Activated T-helper 1 cell treated with anti-CD3 and anti-CD28 coated beads, Interleukin-2, amount 50 U/mL, for 16 hours (primary cell): Measurements from ENCODE around the gene NFAM1.

Experiments
- DNase-seq, 2 donors: peaks; one replicate each; pipeline ENCODE4 v3.0.0-alpha.2; 2020; ENCODE audit warnings: low read depth in 1 of 2, low spot score in 1 of 2

The NFAM1 gene

DNA sequence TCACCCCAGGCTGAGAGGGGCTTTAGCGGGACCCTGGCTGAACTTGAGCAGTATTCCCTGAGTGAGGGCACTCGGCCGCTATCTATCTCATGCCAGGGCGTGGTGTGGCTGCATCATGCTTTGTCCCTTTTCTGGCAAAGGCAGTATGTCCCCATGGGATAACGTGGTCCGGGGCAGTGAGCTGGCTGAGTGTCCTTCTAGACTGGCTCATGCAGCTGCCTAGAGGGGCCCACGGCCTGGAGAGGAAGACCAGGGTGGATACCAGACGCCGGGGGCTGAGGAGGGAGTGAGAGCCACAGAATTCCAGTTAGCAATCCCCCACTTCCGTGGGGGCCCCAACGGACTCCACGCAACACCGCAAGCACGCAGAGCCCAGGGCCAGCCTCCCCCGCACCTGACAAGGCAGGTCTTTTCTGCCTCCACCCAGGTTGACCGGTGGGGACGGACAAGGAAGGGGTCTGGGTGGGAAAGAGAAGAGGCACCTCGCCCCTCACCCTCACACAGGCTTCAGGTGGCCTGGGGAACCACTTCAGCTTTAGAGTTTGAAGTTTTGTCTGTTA is 15.5 kb downstream of the NFAM1 start:
- DNase-seq = no peak

DNA sequence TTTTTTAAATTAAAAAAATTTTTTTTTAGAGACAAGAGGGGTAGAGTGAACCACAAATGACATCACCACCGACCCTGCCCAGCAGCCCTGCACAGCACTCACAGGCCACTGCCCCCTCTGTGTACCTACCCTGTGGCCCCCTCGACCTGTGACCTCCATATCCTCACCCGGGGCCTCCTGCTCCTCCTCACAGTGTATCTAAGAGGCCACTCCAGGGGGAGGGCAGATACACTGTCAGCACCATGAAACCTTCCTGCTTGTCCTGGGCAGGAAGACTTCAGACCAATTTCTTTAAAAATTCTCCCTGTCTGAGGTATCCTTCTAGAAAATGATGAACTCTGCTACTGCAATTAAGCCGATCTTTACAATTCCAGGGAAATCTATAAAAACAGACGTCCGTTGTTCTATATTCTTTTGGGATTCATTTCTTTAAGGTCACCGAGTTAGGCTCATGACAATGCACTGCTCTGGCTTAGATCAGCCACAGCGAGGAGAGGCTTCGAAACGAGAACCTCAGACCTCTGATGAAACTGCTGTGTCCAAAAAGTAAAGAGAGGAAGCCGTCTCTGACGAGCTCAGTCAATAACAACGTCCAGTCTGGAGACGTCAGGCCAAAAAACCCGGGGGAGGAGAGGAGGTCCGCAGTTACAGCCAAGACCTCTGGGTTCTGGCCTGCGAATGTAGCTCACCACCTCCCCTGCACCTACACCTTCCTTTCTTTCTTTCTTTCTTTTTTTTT is 17.5 kb downstream of the NFAM1 start:
- no peak for DNase-seq

DNA sequence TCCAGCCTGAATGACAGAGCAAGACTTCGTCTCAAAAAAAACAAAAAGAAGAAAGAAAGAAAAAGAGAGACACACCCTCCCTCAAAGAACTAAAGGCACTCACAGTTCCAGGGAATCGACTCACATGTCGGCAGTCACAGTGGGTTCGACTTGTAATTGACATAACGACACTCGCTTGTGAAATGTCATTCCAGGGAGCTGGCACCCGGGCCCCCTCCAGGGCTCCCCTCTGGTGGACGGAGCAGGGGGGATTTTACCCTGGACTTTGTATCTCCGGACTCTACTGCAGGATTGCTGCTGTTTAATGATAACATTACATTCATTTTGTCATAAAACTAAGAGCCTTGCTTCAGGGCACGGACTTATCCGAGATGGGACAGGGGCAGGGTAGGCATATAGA is 18.2 kb downstream of the NFAM1 start:
- DNase-seq = no peak

DNA sequence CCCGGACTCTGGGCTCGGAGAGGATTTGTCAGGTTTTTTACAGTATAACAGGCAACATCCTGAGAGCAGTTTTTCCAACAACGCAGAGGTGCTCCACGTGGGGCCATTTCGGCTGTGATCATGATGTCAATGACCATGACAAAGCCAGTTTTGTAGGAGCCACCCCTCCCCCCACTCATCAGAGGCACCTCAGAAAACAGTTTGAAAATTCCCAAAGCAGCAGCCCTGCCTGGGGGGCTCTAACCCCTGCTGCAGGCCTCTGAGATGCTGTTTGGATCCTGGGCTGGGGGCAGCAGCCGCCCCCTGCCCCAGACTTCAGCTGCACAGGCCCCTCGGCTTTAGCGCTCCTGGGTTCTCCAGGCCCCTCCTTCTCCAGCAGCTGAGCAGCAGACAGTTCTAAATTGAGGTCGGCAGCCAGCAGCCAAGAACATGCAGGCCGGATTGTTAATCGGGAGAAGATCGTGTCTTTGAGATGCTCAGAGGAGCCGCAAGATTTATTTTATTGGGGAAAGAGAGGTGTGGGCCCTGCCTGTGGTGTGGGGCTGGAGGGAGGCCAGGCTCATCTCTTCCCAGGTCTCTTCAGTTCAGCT is 19.4 kb downstream of the NFAM1 start:
- DNase-seq = no peak

DNA sequence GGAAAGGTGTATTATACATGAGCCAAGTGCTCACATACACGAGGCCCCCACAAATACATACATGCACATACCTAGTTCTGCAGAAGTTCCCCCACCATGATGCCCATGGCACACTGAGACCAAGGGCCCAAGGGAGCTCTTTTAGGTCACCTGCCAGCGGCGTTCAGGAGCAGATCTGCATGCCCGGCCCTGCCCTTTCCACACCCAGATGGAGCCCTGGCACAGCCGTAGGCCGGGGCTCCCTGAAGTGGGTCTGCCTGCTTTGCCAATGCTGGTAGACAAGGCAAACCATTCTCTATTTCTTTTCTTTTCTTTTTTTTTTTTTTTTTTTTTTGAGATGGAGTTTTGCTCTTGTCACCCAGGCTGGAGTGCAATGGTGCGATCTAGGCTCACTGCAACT is 21.5 kb downstream of the NFAM1 start:
- no peak for DNase-seq

DNA sequence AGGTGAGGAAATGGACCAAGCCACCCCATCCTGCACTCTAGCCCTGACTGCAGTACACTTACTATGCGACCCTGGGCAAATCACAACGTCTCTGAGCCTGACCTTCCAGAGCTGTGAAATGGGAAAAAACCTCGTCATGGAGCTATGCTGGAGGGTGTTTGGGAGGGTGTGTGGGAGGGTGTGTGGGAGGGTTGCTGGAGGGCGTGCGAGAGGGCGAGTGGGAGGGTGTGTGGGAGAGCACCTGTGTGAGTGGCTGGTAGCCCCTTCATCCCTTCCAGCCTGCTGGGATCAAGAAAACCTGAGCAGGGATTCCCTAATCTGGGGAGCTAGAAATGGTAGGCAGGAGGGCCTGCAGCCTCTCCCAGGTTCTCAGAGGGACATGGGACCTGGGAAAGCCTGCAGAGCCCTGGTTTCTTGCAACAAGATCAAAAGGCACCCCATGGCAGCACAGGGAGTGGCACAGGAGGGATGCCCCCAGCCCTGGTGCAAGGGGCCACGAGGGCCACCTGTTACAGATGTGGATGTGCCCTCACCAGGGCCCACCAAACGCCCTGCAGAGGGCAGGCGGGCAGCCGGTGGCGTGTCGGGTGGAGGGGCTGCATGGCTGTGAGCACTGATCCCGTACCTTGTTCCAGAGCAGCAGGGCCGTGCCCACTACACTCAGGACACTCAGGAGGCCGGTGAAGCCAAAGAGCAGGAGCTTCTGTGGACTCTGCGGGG is 23.2 kb downstream of the NFAM1 start:
- DNase-seq = no peak

DNA sequence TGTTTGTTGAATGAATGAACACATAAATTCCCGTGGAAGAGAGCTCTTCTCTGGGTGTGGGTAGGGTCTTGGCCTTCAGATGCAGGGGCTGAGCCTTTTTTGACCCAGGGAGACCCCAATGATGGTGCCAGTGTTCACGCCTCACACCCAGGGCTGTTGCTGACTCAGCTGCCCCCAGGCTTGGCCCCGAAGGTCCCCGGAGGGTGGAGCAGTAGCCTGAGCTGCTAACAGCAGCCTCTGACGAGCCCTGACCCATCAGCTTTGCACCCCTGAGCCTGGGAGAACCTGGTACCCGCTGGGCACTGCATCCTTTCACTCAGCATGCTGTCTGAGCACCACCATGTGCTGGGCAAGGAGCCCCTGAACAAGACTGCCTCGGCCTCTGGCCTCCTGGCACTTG is 23.9 kb downstream of the NFAM1 start:
- no peak for DNase-seq

DNA sequence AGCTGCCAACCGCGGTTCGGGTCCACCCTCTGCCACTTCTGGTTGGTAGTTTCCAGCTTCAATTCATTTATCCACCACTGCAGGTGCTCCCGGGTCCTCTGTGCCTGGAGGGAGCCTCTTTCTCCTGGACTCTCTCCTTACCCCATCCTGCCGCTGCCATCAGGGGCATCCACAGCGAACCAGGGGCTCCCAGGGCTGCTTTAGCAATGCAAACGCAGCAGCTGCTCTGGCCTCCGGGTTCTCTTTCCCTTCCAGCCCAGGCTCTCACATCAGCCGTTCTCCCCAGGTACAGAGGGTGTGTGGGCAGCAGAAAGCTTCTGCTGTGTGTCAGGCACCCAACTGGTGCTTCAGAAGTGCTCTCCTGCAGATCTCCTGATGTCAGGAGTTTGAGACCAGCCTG is 27.9 kb downstream of the NFAM1 start:
- no peak for DNase-seq

DNA sequence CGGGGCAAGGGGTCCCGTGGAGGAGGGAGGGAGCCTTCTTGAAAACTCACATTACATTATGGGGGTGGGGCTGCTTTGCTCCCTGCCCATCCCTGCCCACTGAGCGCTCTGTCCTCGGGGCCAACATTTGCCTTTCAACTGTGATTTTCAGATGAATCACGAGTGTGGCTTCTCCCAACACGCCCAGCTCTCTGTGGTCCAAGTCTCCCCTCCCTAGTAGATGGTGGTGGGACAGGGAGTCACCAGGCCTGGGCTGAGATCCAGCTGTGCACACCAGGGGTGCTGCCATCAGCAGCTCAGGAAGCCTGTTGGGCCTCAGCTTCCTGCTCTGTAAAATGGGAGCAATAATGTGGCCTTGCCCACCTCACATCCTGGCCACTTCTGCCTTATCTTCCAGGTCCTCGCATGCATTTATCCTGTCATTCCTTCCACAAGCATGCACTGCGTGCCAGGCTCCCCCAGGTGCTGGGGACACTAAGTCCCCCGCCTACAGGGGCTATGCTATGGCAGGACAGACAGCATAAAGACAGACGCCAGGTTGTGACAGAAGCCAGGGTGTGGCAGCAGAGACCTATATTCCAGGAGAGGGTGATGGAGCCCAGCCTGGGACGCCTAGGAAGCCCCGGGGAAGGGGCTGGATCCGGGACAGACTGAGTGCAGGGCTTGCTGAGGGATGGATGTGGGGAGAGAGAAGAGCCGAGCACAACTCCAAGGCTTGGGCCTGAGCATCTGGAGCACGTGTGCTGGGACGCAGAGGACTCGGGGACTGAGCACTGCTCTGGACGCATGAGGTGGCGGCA is 30.5 kb downstream of the NFAM1 start:
- DNase-seq = no peak

DNA sequence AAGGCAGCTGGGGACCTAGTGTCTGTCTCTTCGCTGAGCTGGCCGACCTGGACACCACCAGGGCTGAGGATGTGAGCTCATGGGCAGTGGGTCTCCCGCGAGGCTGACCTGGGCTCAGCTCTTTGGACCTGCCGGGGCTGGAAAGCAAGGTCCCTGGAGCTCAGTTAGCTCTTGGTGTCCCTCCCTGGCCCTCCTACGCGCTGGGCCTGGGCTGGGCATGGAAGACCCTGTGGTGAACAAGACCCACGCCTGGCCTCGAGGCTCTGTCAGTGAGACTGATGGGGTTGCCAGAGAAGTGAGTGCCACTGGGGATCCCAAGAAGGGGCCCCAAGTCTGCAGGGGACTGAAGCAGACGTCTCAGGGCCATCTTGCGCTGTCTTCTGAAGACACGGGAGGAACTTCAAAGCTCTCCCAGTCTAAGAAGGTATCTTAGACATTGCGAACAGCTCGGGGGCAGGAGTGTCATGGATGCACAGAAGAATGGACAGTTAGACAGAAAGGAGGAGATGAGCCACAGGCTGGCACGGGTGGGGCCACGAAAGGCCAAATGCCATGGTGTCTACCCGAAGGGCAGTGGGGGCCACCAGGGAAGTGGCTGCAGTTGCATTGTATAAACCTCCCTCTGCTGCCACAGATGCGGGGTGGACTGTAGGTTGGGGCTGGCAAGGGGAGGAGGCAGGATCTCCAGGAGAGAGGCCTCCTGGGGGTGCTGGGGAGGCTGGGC is 31.2 kb downstream of the NFAM1 start:
- DNase-seq = no peak

DNA sequence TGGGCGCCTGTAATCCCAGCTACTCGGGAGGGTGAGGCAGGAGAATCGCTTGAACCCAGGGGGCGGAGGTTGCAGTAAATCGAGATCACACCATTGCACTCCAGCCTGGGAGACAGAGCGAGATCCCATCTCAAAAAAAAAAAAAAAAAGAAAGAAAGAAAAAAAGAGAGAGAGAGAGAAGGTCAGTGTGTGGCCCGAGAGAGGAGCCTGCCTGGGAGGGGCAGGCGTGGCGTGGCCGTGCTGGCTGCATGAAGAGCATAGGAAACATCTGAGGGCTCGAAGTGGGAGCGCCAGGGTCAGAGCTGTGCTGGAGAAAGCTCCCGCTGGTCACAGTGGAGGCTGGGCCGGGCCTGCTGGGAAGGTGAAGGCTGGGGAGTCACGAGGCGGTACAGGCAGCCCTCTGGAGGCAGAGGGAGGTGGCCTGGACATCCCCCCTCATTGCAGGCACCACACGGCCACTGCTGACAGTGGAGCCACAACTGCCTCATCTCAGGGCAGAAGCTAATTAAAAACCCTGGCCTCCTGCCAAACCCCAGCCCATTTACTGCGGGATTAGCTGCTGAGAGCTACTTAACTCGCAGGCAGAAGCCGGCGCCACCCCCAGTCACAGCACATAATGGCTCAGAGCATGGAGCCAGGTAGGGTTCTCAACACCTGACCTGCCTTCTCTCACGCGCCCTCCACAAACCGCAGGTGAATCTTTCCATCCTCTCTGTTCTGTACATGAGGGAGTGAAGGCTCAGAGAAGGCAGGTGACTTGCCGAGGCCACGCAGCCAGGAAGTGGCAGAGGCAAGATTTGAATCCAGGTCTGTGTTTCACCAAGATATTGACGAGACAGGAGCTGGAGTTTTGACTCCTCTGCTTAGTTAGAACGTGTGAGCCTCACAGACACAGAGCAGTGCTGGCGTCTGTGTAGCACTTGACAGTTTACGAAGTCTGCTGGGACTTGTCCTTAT is 32.6 kb downstream of the NFAM1 start:
- DNase-seq = no peak

DNA sequence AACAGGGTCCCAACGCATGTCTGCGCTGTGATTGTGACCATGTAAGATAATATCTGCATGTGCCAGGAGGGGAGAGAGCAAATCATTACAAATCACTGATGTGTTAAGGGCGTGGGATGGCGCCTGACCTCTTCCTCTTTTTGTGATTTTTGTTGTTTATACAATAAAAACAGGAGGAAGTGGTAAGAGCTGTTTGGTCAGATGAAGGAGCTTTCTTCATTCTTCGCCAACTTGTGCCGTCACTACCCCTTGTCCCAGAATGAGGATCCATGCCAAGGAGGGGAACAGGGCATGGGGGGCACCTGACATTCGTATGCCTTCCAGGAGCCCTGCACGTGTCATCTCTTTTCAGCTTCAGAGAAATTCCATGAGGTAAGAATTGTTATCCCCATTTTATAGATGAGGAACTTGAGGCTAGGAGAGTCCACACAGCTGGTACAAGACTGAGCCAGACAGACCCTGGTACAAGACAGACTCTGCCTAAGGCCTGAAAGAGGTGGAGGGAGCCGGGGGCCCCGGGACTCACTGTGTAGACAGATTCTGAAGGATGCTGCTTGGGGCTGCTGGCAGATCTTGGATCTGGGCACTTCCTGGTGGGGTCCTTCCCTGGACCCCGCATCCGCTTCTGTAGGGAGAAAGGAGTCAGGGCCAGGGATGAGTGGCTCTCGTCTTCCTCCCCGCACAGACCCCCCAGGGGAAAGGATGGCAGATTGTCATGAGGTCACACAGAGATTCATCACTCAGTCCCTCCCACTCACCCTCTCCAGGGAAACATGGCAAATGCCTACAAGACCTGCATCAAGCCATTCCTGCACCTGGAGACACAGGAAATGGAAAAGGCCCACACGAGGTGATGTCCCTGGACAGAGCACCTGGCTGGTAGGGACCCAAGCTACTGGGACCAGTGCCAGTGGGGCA is 34.6 kb downstream of the NFAM1 start:
- no peak for DNase-seq

DNA sequence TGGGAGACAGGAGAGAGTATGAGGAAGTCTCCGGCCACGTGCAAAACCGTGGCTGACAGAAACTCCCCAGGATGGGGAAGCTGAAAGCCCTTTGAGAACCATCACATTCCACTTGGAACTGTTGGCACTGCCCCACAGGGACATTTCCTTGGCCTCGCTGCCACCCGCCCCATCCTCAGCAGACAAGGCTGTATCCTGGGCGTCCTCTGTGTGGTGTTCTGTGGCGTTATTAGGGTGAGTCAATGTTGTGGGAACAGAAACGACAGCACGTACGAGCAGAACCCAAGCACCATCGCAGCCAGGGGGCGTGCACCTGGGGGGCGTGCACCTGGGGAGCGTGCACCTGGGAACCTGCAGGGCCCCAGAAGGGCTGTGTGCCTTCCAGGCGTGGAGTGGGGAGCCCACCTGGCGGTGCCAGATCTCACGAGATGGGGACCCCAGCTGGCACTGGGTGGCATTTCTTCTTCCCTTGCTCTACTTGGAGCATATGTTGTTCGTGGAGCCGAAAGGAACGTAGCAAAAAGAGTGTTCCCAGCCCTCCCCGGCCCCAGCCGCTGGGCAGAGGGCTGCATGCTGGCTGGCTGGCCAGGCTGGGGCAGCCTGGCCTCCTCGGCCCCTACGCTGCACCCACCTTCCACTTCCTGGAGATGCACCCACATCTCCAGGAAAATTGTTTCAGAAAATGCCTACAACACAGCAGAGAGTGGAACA is 35.4 kb downstream of the NFAM1 start:
- no peak for DNase-seq

DNA sequence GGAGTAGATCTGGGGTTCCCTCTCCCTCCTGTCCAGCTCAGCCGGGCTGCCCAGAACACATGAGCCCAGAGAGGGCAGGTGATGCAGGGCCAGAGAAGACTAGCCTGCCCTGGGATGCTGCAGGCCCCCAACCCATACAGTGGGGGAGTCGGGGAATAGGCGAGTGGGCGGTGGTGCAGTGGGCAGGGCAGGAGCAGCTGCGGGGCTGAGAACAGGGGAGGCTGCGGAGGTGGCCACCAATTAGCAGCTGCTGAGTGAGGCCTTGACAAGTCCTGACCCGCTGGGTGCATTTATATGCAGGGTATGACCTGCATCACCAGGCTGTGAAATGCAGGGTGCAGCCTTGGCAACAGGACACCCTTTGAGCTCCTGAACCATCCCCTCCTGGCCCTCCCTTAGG is 43.1 kb downstream of the NFAM1 start:
- DNase-seq = no peak

DNA sequence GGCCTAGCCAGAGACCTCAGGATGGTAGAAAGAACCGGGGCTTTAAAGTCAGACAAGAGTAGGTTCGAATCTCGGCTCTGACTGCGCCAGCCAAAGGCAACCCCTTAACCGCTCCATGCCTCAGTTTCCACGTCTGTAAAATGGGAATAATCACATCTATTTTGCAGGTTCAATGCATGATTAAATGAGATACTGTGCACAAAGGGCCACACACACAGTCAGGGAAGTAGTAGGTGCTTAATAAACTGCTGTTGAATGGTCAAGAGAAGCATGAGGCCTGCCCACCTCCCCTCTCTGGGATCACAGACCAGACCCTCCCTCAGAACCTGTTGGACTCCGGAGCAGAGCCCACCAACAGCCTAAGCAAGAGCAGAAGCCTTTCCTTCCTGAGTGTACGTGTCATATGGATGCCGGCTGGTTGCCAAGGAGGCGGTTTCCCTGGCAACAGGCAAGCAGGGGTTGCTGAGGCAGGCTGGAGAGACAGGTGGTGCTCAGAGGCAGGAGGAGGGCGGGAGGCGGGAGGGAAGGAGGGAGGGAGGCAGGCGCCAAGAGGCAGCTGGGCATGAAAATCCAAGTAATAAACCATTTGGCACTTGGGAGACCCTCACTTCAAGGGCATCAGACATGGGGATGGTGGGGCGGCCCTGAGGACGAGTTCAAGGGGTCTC is 43.9 kb downstream of the NFAM1 start:
- no peak for DNase-seq

DNA sequence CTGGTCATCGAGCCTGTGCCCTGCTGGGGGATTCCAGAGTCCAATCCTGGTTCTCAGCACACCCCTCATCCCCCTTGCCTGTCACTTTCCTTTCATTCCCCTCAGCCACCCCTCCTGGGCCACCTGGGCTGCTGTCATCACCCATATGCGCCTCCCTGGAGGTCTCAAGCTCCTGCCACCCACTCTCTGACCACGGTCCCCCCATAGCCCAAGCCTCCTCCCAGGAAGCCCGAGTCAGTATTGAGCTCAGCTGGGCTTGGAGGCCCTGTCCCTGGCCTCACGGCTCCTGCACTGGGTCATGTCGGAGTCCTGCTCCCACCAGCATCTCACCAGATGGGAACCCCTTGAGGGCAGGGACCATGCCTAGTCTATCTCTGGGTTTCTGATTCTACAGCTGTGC is 44.6 kb downstream of the NFAM1 start:
- no peak for DNase-seq

DNA sequence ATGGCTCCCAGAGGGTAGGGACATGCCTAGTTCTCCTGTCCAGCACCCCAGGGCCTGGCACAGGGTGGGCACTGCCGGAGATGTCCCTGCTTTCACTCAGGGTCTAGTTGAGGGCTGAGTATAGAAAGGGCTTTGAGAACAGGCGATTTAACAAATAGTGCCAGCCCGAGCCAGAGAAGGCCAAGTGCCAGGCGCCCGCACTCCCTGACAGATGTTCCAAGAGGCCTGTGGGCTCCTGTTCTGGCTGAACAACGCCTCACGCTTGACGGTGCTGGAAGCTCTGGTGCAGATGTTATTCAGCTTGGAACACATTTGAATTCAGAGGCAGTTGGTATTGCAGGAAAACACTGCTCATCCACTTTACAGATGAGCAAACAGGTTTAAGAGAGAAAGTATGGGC is 46.5 kb downstream of the NFAM1 start:
- no peak for DNase-seq
